A673 (cell line): ENCODE measurements around the gene MYOZ3. TPM values are rescaled to one million over a fixed set of nuclear protein-coding genes. Genes with fewer than 3 reads are reported as not detected.

Source experiments
- BruUV-seq: library from RNA; stranded (reverse); fragments of 400-500 nt; replicated peaks from 2 replicates; lab custom pipeline; 2021; lab: Mats Ljungman, UMichigan
- CTCF ChIA-PET: fragments of 300-600 bp; sonication (Branson Sonifier 250); formaldehyde crosslinking; loops from one replicate; lab custom pipeline; 2022; ENCODE audit warnings: antibody characterized with exemption; lab: Charles Lee
- POLR2A ChIA-PET: fragments of 300-600 bp; sonication (Branson Sonifier 250); formaldehyde crosslinking; loops from one replicate; lab custom pipeline; 2022; ENCODE audit warnings: antibody characterized with exemption; ENCODE audit not compliant: low non-redundant PET; lab: Charles Lee
- DNase-seq: peaks from one replicate; pipeline ENCODE4 v3.0.0-alpha.2; 2015; ENCODE audit warnings: low spot score
- H3K27ac ChIP-seq: fragments of 200-600 bp; sonication (generic); 2 replicates; pipeline ENCODE4 v1.5.1; 2016; ENCODE audit warnings: mixed run types, low read depth, mild to moderate bottlenecking, mixed read lengths, antibody characterized with exemption, low read length; ENCODE audit not compliant: poor library complexity, severe bottlenecking
- H3K27me3 ChIP-seq: fragments of 200-600 bp; sonication (generic); replicated peaks from 2 replicates; pipeline ENCODE4 v1.6.1; 2017; ENCODE audit warnings: mixed run types, low read depth, mild to moderate bottlenecking, mixed read lengths, antibody characterized with exemption, low read length; ENCODE audit not compliant: insufficient read depth, poor library complexity
- H3K36me3 ChIP-seq: fragments of 200-600 bp; sonication (generic); 2 replicates; pipeline ENCODE4 v1.6.1; 2016; ENCODE audit warnings: mixed run types, mild to moderate bottlenecking, mixed read lengths, antibody characterized with exemption, low read length; ENCODE audit not compliant: insufficient read depth, poor library complexity, severe bottlenecking
- H3K4me1 ChIP-seq: fragments of 200-600 bp; sonication (generic); 2 replicates; pipeline ENCODE4 v1.6.1; 2017; ENCODE audit warnings: mixed run types, mild to moderate bottlenecking, mixed read lengths, antibody characterized with exemption, low read length; ENCODE audit not compliant: insufficient read depth, poor library complexity, severe bottlenecking
- H3K4me3 ChIP-seq: fragments of 200-600 bp; sonication (generic); 2 replicates; pipeline ENCODE4 v1.5.1; 2016; ENCODE audit warnings: low read depth, mixed run types, mild to moderate bottlenecking, mixed read lengths, low read length; ENCODE audit not compliant: poor library complexity, severe bottlenecking
- H3K9me3 ChIP-seq: fragments of 200-600 bp; sonication (generic); 2 replicates; pipeline ENCODE4 v1.6.1; 2016; ENCODE audit warnings: mixed run types, low read depth, mild to moderate bottlenecking, mixed read lengths, antibody characterized with exemption, low read length; ENCODE audit not compliant: poor library complexity, severe bottlenecking
- EZH2 ChIP-seq: fragments of 200-600 bp; sonication (generic); IDR thresholded peaks from 2 replicates; pipeline ENCODE4 v1.6.1; 2017; ENCODE audit warnings: borderline replicate concordance, low read depth, mild to moderate bottlenecking, mixed read lengths, antibody characterized with exemption, low read length; ENCODE audit not compliant: poor library complexity, severe bottlenecking
- intact Hi-C: fragments of 100-400 bp; cut with micrococcal nuclease; formaldehyde crosslinking; loops from one replicate; pipeline ENCODE4 v1.10.0; 2022; ENCODE audit not compliant: unreplicated experiment
- total RNA-seq: library from RNA; stranded (reverse); gene quantifications from 2 replicates; pipeline ENCODE4 v1.2.3, GENCODE V29; 2021
- TF ChIP-seq, protein P1 (sequence below): fragments of 300-800, 200-600 bp; sonication (generic); conservative IDR thresholded peaks from 2 replicates; pipeline ENCODE4 v1.5.1; 2017; ENCODE audit warnings: low read depth, mild to moderate bottlenecking, antibody characterized with exemption, low read length, moderate library complexity, mixed read lengths

Gene MYOZ3
- total RNA-seq, 1 experiment from 2014 or later: 2.4 TPM

DNA sequence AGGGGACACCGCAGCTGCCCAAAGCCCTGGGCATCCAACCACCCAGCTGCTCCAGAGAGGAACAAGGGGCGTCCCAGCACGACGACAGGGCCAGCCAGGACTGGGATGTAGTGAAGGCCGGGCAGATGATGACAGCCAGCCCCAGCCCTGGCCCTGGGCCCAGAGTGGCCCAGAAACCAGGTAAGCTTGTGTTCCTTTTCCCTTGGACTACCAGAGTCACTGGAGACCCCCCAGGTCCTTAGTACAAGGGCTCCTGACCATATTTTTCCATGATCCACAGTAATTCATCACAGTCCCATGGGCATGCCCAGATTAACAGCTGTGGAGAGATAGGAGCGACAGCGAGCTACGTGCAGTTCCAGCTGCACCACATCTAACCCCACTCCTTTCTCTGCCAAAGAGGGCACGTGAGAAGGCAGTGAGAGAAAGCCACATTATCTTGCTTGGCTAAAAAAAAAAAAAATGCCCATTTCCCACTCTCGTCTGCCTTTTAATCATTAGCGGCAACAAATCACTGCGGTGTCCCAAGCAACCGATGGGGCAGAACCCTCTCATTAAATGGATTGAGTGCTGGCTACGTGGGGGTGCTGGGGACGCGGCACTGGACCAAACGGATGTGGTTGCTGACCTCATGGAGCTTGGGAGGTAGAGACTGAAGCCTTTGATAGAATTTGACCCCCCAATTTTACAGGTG, 42.3 kb upstream of the MYOZ3 start:
- BruUV-seq: no TSS peak
- H3K9me3 ChIP-seq: no peaks in the 10 kb centered on the region
- intact Hi-C loops: no loop called here
- H3K36me3 ChIP-seq: no peaks in the 10 kb centered on the region
- ChIA-PET CTCF (no interaction called here), POLR2A (no interaction called here)
- H3K4me3 ChIP-seq: no peak overlapping the region
- peaks cover 88% of the 10 kb centered on the region for H3K4me1 ChIP-seq
- DNase-seq: peak; percentile 31
- H3K27ac ChIP-seq: peak overlapping the region; percentile 27
- no peak for TF ChIP-seq EZH2
- TF ChIP-seq, protein P1, sequence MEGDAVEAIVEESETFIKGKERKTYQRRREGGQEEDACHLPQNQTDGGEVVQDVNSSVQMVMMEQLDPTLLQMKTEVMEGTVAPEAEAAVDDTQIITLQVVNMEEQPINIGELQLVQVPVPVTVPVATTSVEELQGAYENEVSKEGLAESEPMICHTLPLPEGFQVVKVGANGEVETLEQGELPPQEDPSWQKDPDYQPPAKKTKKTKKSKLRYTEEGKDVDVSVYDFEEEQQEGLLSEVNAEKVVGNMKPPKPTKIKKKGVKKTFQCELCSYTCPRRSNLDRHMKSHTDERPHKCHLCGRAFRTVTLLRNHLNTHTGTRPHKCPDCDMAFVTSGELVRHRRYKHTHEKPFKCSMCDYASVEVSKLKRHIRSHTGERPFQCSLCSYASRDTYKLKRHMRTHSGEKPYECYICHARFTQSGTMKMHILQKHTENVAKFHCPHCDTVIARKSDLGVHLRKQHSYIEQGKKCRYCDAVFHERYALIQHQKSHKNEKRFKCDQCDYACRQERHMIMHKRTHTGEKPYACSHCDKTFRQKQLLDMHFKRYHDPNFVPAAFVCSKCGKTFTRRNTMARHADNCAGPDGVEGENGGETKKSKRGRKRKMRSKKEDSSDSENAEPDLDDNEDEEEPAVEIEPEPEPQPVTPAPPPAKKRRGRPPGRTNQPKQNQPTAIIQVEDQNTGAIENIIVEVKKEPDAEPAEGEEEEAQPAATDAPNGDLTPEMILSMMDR: no peak
- H3K27me3 ChIP-seq: no peaks in the 10 kb centered on the region

DNA sequence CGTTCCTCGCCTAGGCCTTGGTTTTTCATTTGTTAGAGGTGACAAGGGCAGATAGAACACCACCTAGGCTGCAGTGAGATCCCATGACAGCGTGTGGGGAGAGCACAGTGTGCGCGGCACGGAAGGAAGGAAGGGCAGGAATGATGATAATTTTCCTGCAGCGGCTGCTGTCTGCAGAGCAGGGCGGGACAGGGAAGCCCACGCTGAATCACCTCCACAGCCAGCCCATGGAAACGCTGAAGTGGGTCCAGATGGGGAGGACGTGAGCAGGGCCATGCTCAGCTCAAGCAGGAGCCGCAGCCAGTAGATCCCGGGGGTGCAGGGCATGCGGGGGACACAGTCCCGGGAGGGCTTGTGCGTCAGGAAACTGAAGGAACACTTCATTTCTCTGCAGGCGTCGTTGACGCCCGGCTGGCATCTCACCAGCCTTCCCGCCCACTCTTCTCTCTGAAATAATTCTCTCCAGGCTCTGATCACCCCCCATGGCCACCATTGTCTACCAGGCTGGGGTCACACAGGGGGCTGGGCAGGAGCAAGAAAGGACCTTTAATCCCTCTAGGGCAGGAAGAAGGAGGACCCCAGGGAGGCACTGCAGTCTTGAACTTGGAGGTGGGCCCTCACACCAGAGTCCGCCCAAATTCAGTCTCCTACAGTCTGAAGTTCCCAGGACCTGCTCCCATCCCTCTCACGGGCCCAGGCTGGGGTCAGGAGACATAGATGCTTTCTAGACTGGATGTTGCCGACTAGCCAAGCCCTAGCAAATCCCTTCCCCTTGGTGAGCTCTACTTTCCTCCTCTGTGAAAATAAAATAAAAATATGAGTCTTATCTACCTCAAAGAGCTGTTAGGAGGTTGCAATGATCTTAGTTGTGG, 41.5 kb upstream of the MYOZ3 start:
- ChIA-PET CTCF (no interaction called here), POLR2A (no interaction called here)
- Histone ChIP-seq H3K9me3 (no peaks in the 10 kb centered on the region), H3K27me3 (no peaks in the 10 kb centered on the region), H3K36me3 (no peaks in the 10 kb centered on the region), H3K27ac (peak overlapping the region; percentile 27), H3K4me1 (peaks cover 86% of the 10 kb centered on the region), H3K4me3 (no peak overlapping the region)
- intact Hi-C loops: no loop called here
- no peak for TF ChIP-seq EZH2
- TF ChIP-seq, protein P1: no peak
- peak; percentile 64 for DNase-seq
- no TSS peak for BruUV-seq

DNA sequence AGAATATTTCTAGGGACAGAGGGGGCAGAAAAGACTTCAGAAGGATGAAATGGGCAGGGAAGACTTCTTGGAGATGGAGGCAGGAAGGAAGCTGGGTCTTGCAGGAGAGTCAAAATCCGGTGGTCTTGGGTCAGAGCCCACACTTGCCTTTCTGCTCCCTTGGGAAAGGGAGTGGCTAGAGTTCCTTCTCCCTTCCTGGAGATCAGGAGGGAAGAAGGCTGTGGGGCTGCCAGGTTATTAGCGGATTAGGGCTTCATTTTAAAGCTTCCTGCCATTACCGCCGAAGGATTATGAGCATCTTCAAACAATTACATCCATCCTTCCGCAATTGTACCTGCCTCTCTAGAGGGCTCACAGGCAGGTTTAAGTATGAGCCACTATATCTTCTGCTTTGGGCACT, 39.8 kb upstream of the MYOZ3 start:
- Histone ChIP-seq H3K9me3 (no peaks in the 10 kb centered on the region), H3K4me3 (no peak overlapping the region), H3K27me3 (no peaks in the 10 kb centered on the region), H3K4me1 (peaks cover 83% of the 10 kb centered on the region), H3K36me3 (no peaks in the 10 kb centered on the region), H3K27ac (no peak overlapping the region)
- no TSS peak for BruUV-seq
- DNase-seq: peak; percentile 43
- POLR2A ChIA-PET: no interaction called here
- TF ChIP-seq, protein P1: no peak
- no peak for TF ChIP-seq EZH2
- CTCF ChIA-PET: no interaction called here
- intact Hi-C loops: no loop called here
